Adrenal gland (tissue), 5 donors: ENCODE results near the gene BEND6.

Source experiments
- CTCF ChIP-seq, 6 experiments: fragments of 450-650 bp in 4 of 6; fragments of 200-600 bp in 2 of 6; sonication (generic) in 1 of 6; IDR thresholded peaks; 1 replicate in 5 of 6; 2 replicates in 1 of 6; pipeline versions ENCODE4 v1.5.1 to v1.8.0; 2016 to 2021; ENCODE audit warnings: antibody characterized with exemption in 6 of 6, mild to moderate bottlenecking in 2 of 6, moderate library complexity in 1 of 6
- POLR2A ChIP-seq, 2 donors: fragments of 450-650 bp; IDR thresholded peaks; one replicate each; pipeline ENCODE4 v1.6.1; 2017; ENCODE audit warnings: antibody characterized with exemption in 2 of 2, mild to moderate bottlenecking in 2 of 2, moderate library complexity in 1 of 2
- donor health status: DM: no; HTN: no; CAD: no.

- no peak for TF ChIP-seq POLR2A (IDR thresholded peaks at IDR 0.05)
- no peak for TF ChIP-seq CTCF (IDR thresholded peaks at IDR 0.05)
Observed at GRCh38 chr6:57063847-57064246, 108.9 kb downstream of the BEND6 start.
